GM12878 (cell line): Measurements from ENCODE around the gene VN1R5. TPM values are rescaled to one million over a fixed set of nuclear protein-coding genes. Genes with fewer than 3 reads are reported as not detected.

Source experiments
- ATAC-seq: fragments of 200-7000 bp; cut with Tn5 transposase; 3 replicates; pipeline ENCODE4 v1.9.1; 2020; ENCODE audit warnings: mild to moderate bottlenecking, moderate library complexity
- BruUV-seq: library from RNA; stranded (reverse); fragments of 400-500 nt; replicated peaks from 2 replicates; lab custom pipeline; 2021; lab: Mats Ljungman, UMichigan
- CTCF ChIA-PET: fragments of 300-600 bp; sonication (Branson Sonifier 250); formaldehyde crosslinking; extraction: SDS; loops from one replicate; lab custom pipeline; 2021; ENCODE audit warnings: inconsistent platforms; lab: Yijun Ruan, JAX
- POLR2A ChIA-PET: fragments of 350-600 bp; formaldehyde crosslinking; extraction: SDS; loops from one replicate; lab custom pipeline; 2021; ENCODE audit warnings: inconsistent platforms; lab: Charles Lee
- RAD21 ChIA-PET: fragments of 300-600 bp; sonication (Branson Sonifier 250); formaldehyde crosslinking; loops from one replicate; lab custom pipeline; 2023; ENCODE audit warnings: antibody characterized with exemption; ENCODE audit not compliant: unreplicated experiment; lab: Charles Lee
- SMC1A ChIA-PET: fragments of 300-600 bp; sonication (Branson Sonifier 250); formaldehyde crosslinking; loops from one replicate; lab custom pipeline; 2023; ENCODE audit not compliant: unreplicated experiment, uncharacterized antibody; lab: Charles Lee
- DNase-seq: peaks from one replicate; pipeline ENCODE4 v3.0.0-alpha.2; 2011; ENCODE audit warnings: low read depth, low spot score
- FAIRE-seq: peaks from 3 replicates; lab custom pipeline; 2011; peaks lifted over from hg19 to GRCh38; lab: Jason Lieb, UNC
- H2AFZ ChIP-seq: 2 replicates; pipeline ENCODE4 v1.6.0; 2011; ENCODE audit warnings: low read depth, low read length, control low read depth; ENCODE audit not compliant: control insufficient read depth
- H3K27ac ChIP-seq: 2 replicates; pipeline ENCODE4 v1.5.1; 2011; ENCODE audit warnings: control low read depth; ENCODE audit not compliant: control insufficient read depth, insufficient read depth
- H3K27me3 ChIP-seq, 2 experiments: replicated peaks in 1 of 2; 2 replicates each; pipeline versions ENCODE4 v1.6.0 to v1.6.1; 2011; ENCODE audit warnings: low read length in 1 of 2; ENCODE audit not compliant: control insufficient read depth in 2 of 2, insufficient read depth in 2 of 2
- H3K36me3 ChIP-seq, 2 experiments: 2 replicates each; pipeline ENCODE4 v1.5.1; 2011; ENCODE audit warnings: low read length in 1 of 2; ENCODE audit not compliant: control insufficient read depth in 2 of 2, insufficient read depth in 2 of 2
- H3K4me1 ChIP-seq: 2 replicates; pipeline ENCODE4 v1.6.1; 2011; ENCODE audit warnings: mild to moderate bottlenecking, low read length, moderate library complexity, mixed read lengths; ENCODE audit not compliant: control insufficient read depth, insufficient read depth
- H3K4me2 ChIP-seq: 2 replicates; pipeline ENCODE4 v1.6.0; 2011; ENCODE audit warnings: control low read depth; ENCODE audit not compliant: control insufficient read depth, insufficient read depth
- H3K4me3 ChIP-seq: fragments of 200-600 bp; sonication (generic); 2 replicates; pipeline ENCODE4 v1.5.1; 2016
- H3K79me2 ChIP-seq: 2 replicates; pipeline ENCODE4 v1.6.0; 2011; ENCODE audit warnings: low read length; ENCODE audit not compliant: control insufficient read depth, insufficient read depth
- H3K9ac ChIP-seq: 2 replicates; pipeline ENCODE4 v1.8.0; 2011; ENCODE audit warnings: low read length, control low read depth, mixed read lengths; ENCODE audit not compliant: control insufficient read depth, insufficient read depth
- H3K9me3 ChIP-seq: replicated peaks from 3 replicates; pipeline ENCODE4 v1.5.1; 2011; ENCODE audit warnings: mild to moderate bottlenecking, low read length; ENCODE audit not compliant: control insufficient read depth, insufficient read depth
- H4K20me1 ChIP-seq: 2 replicates; pipeline ENCODE4 v1.6.0; 2011; ENCODE audit not compliant: control insufficient read depth, insufficient read depth
- GABPA ChIP-seq: IDR thresholded peaks from 2 replicates; pipeline ENCODE4 v1.6.1; 2014; ENCODE audit warnings: antibody characterized with exemption, low read depth, mild to moderate bottlenecking, inconsistent platforms
- HDAC6 ChIP-seq: fragments of 200-600 bp; sonication (generic); IDR thresholded peaks from one replicate; pipeline ENCODE4 v1.8.0; 2017; ENCODE audit warnings: antibody characterized with exemption; ENCODE audit not compliant: unreplicated experiment
- KLF5 ChIP-seq: fragments of 450-650 bp; IDR thresholded peaks from 2 replicates; pipeline ENCODE4 v1.6.1; 2014; ENCODE audit warnings: mild to moderate bottlenecking; ENCODE audit not compliant: partially characterized antibody
- MYC ChIP-seq: IDR thresholded peaks from 2 replicates; pipeline ENCODE4 v1.6.1; 2011; ENCODE audit warnings: mild to moderate bottlenecking, low read length, moderate library complexity, inconsistent platforms; ENCODE audit not compliant: insufficient read depth, insufficient replicate concordance, insufficient read length, severe bottlenecking
- WGBS: methylation state at CpG from one replicate; pipeline ENCODE4 v1.1.6; 2016; ENCODE audit warnings: low lambda C conversion rate; ENCODE audit not compliant: insufficient replicate concordance, insufficient coverage; ENCODE audit errors: missing lambda C conversion rate; 5-methylcytosine and 5-hydroxymethylcytosine counted together
- in situ Hi-C: fragments of 300-500 bp; cut with MboI; formaldehyde crosslinking; loops from 9 replicates; pipeline ENCODE4 v1.14.3; 2018; ENCODE audit warnings: mixed read lengths
- intact Hi-C: fragments of 100-400 bp; cut with micrococcal nuclease; formaldehyde crosslinking; loops from one replicate; pipeline ENCODE4 v1.14.2; 2022; ENCODE audit not compliant: unreplicated experiment
- polyA plus RNA-seq, 11 experiments: library from polyadenylated mRNA; depleted of rRNA in 4 of 11; unstranded in 6 of 11; stranded (reverse) in 5 of 11; fragments of >200 nt; fragmentation: Nextera tagmentation in 4 of 11; fragmentation: Illumina TruSeq in 1 of 11; extraction: Ambion mirVana in 4 of 11; extraction: Trizol in 1 of 11; gene quantifications; 1 replicate in 1 of 11; 2 replicates in 10 of 11; pipeline versions ENCODE4 v1.2.1 to v1.2.3, GENCODE V29; 2011 to 2016; ENCODE audit warnings: inconsistent platforms in 2 of 11, missing spikeins in 2 of 11, low read depth in 1 of 11
- total RNA-seq, 4 experiments: library from RNA; depleted of rRNA in 3 of 4; stranded (reverse); fragments of >200 nt in 3 of 4; fragmentation: Illumina TruSeq in 1 of 4; extraction: Trizol in 1 of 4; gene quantifications; 2 replicates each; pipeline versions ENCODE4 v1.2.1 to v1.2.3, GENCODE V29; 2013 to 2021
- TF ChIP-seq, protein P1 (sequence below): fragments of 450-650 bp; conservative IDR thresholded peaks from 2 replicates; pipeline ENCODE4 v1.6.1; 2017; ENCODE audit warnings: mild to moderate bottlenecking, moderate library complexity
- TF ChIP-seq, protein P2 (sequence below): IDR thresholded peaks from 2 replicates; pipeline ENCODE4 v1.6.1; 2012; ENCODE audit warnings: mild to moderate bottlenecking, low read depth, low read length

The VN1R5 gene
- total and polyA plus RNA-seq, 10 of the 15 experiments (the other 5 are each of a cell fraction or from before 2014, with no cell fraction given): not detected

DNA sequence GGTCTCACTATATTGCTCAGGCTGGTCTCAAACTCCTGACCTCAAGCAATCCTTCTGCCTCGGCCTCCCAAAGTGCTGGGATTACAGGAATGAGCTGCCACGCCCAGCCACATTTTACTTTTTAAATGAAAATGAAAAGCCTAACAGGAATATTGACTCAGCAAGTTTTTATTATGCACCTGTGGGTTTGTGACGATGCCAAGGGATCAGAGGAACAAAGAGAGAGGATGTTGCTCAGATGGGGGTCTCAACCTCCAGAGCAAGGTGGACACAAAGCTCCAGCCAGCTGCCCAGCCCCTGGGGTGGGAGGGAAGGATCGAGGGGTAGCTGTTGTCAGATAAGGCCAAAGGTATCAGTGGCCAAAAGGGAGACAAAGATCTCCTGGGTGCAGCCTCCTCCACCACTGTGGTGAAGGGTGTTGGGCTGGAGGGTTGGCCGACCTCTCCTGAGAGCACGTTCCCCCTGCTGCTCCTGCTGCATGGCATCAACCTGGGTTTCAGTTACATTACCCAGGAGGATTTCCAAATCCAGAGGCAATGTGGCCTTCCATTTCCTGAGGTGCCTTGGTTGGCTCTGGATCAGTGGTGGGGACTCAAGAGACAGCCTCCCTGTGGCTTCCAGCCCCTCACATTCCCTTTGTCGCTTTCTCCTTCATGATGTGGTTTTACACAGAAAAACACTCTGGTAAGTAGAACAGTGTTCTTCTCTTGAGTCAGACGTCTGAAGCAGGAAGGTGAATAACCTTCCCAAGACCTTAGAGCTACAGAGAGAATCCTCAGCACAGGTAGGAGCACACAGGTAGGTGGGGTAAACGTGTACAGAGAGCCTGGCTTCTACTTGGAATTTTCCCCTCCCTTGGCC lies 41.6 kb downstream of the VN1R5 start:
- DNase-seq (no peak), FAIRE-seq (no peak), ATAC-seq (no peak)
- Histone ChIP-seq H2AFZ (no peak overlapping the region), H3K36me3 (peaks cover 0 to 2% of the 10 kb centered on the region in 2 experiments; a peak in 2 of 4 replicates), H4K20me1 (no peaks in the 10 kb centered on the region), H3K9ac (no peak overlapping the region), H3K27me3 (no peaks in the 10 kb centered on the region), H3K27ac (no peak overlapping the region), H3K4me3 (no peak overlapping the region), H3K79me2 (no peaks in the 10 kb centered on the region), H3K4me1 (no peaks in the 10 kb centered on the region), H3K4me2 (no peak overlapping the region), H3K9me3 (no peaks in the 10 kb centered on the region)
- in situ Hi-C loops (no loop called here), intact Hi-C loops (no loop called here)
- TF ChIP-seq, protein P1, sequence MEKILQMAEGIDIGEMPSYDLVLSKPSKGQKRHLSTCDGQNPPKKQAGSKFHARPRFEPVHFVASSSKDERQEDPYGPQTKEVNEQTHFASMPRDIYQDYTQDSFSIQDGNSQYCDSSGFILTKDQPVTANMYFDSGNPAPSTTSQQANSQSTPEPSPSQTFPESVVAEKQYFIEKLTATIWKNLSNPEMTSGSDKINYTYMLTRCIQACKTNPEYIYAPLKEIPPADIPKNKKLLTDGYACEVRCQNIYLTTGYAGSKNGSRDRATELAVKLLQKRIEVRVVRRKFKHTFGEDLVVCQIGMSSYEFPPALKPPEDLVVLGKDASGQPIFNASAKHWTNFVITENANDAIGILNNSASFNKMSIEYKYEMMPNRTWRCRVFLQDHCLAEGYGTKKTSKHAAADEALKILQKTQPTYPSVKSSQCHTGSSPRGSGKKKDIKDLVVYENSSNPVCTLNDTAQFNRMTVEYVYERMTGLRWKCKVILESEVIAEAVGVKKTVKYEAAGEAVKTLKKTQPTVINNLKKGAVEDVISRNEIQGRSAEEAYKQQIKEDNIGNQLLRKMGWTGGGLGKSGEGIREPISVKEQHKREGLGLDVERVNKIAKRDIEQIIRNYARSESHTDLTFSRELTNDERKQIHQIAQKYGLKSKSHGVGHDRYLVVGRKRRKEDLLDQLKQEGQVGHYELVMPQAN: no peak
- TF ChIP-seq, protein P2, sequence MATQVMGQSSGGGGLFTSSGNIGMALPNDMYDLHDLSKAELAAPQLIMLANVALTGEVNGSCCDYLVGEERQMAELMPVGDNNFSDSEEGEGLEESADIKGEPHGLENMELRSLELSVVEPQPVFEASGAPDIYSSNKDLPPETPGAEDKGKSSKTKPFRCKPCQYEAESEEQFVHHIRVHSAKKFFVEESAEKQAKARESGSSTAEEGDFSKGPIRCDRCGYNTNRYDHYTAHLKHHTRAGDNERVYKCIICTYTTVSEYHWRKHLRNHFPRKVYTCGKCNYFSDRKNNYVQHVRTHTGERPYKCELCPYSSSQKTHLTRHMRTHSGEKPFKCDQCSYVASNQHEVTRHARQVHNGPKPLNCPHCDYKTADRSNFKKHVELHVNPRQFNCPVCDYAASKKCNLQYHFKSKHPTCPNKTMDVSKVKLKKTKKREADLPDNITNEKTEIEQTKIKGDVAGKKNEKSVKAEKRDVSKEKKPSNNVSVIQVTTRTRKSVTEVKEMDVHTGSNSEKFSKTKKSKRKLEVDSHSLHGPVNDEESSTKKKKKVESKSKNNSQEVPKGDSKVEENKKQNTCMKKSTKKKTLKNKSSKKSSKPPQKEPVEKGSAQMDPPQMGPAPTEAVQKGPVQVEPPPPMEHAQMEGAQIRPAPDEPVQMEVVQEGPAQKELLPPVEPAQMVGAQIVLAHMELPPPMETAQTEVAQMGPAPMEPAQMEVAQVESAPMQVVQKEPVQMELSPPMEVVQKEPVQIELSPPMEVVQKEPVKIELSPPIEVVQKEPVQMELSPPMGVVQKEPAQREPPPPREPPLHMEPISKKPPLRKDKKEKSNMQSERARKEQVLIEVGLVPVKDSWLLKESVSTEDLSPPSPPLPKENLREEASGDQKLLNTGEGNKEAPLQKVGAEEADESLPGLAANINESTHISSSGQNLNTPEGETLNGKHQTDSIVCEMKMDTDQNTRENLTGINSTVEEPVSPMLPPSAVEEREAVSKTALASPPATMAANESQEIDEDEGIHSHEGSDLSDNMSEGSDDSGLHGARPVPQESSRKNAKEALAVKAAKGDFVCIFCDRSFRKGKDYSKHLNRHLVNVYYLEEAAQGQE: no peak
- TF ChIP-seq MYC: no peak
- TF ChIP-seq HDAC6: no peak
- no peak for TF ChIP-seq GABPA
- TF ChIP-seq KLF5: no peak
- ChIA-PET CTCF (interaction anchor here (1.1 to 1.2 kb wide), 2 partner anchors 76 to 189 kb away, joined by 3 to 5 read pairs; no protein-coding TSS in a partner anchor), POLR2A (no interaction called here), RAD21 (no interaction called here), SMC1A (no interaction called here)
- no TSS peak for BruUV-seq
- WGBS: 72% methylated on average over 9 of the region's 9 CpGs
